Subcutaneous adipose tissue (tissue), 4 donors: ENCODE data around the gene PTPRN2. TPM values are rescaled to one million over a fixed set of nuclear protein-coding genes. Genes with fewer than 3 reads are reported as not detected.

ENCODE experiments used
- CTCF ChIP-seq: fragments of 450-650 bp; IDR thresholded peaks from one replicate; pipeline ENCODE4 v1.5.1; 2016; ENCODE audit warnings: low read depth, mild to moderate bottlenecking, control low read depth, antibody characterized with exemption, moderate library complexity
- total RNA-seq, 4 donors: library from RNA; depleted of rRNA; stranded (reverse); fragments of >200 nt; gene quantifications; one replicate each; pipeline ENCODE4 v1.1.0, GENCODE V29; 2016

PTPRN2 gene
- total RNA-seq, 4 donors from 2014 or later = 2.0 to 4.6 (median 3.7) TPM

DNA sequence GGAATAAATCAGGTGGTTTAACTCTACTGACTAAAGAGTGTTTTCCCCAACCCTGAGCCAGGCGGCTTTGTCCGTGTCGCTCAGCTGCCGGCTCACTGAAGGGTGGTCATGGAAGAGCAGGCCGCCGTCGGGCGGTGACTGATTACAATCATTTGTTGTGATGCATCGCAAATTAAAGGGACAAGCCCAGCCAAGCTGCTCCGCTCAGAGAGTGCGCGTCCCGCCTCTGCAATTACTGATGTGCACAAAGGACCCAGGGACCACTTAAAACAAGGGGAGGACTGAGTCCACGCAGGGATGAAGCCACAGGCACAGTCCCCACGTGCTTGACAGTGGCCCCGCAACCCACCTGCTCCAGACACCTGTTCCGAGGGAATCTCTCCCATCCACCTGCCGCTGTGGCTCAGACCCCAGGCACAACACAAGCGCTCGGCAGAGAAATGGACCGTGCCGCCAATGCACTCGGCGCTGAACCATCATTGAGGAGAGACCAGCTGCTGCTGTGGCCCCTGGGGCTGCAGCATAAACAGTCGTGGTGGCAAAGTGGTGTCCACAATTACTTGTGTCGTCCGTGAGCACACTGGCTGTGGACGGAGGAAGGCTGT, 526.5 kb downstream of the PTPRN2 start:
- no peak for TF ChIP-seq CTCF

DNA sequence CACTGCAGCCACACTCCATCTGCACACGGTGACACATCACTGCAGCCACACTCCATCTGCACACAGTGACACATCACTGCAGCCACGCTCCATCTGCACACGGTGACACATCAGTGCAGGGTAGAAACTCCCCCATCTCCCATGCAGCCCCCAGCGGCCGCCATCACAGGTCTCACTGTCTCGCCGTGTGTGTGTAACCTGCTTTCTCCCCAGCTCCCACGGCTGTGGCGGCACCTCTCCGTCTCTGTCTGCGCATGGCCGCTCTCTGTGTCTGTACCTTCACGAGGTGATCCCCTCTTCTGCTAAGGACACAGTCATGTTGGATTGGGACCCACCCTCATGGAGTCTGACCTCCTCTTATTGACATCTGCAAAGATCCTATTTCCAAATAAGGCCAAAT, 527.4 kb downstream of the PTPRN2 start:
- TF ChIP-seq CTCF = no peak

- TF ChIP-seq CTCF = no peak
Measured at GRCh38 chr7:158057446-158057845, 530.2 kb downstream of the PTPRN2 start.

- TF ChIP-seq CTCF = no peak
Measured at GRCh38 chr7:158056761-158057160, 530.9 kb downstream of the PTPRN2 start.

- TF ChIP-seq CTCF = no peak
Measured at GRCh38 chr7:158055726-158056510, 531.7 kb downstream of the PTPRN2 start.

DNA sequence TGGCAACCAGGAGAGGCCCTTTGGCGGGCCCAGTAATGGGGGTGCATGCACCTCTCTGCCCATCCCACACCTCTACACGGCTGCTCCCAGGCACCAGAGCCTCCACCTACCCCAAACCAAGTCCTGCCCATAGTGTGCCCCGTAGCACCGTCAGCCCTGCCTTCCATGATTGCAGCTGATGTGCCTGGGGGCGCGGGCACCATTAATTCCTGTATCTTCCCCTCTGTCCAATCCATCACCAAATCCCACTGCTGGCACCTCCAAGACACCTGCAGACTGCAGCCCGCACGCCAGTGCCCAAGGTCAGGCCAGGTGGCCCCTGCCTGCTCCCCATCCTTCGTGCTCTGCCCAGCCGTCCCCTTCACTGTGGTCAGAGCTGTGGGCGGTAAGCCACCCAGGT, 533.0 kb downstream of the PTPRN2 start:
- no peak for TF ChIP-seq CTCF

- TF ChIP-seq CTCF = no peak
Measured at GRCh38 chr7:158054081-158054480, 533.5 kb downstream of the PTPRN2 start.
